ENCODE data around the gene ACYP2. TPM values are rescaled to one million over a fixed set of nuclear protein-coding genes. Genes with fewer than 3 reads are reported as not detected.
A peak's percentile ranks its signal among the peaks of the same experiment; 100 is the strongest.
"Not testable (repeated sequence)": the region's sequence is repeated elsewhere in the genome, so short reads cannot be mapped to it uniquely, and the experiment has no call there.

ACYP2 gene
- total RNA-seq, 4 donors from 2014 or later: 10.3 to 44.3 (median 21.7) TPM

- Histone ChIP-seq H3K4me3 (peak overlapping the region; percentile 60 to 95), H3K9me3 (no peaks in the 10 kb centered on the region), H3K36me3 (no peaks in the 10 kb centered on the region), H3K27ac (peak overlapping the region; percentile 96 to 99), H3K4me1 (no peaks in the 10 kb centered on the region), H3K27me3 (no peaks in the 10 kb centered on the region)
- no peak for DNase-seq
- intact Hi-C loops (cut with DNase I; ENCODE audit: low total_unique reads): no loop called here
- TF ChIP-seq CTCF (IDR thresholded peaks at IDR 0.05) (no peak), POLR2A (IDR thresholded peaks at IDR 0.05) (no peak)
These were observed 505 bp upstream of the ACYP2 start for GRCh38 chr2:54114936-54115283.

GRCh38 chr2:54116598-54116997, 1.2 kb downstream of the ACYP2 start:
- H3K4me1 ChIP-seq; H3K4me3 ChIP-seq; intact Hi-C loops (cut with DNase I; ENCODE audit: low total_unique reads); H3K9me3 ChIP-seq; H3K27ac ChIP-seq; DNase-seq; H3K27me3 ChIP-seq; H3K36me3 ChIP-seq: not testable (repeated sequence)

GRCh38 chr2:54120950-54121349, 5.5 kb downstream of the ACYP2 start:
- Histone ChIP-seq H3K9me3 (no peaks in the 10 kb centered on the region), H3K4me1 (no peaks in the 10 kb centered on the region), H3K27ac (no peak overlapping the region), H3K4me3 (no peak overlapping the region), H3K36me3 (no peaks in the 10 kb centered on the region), H3K27me3 (no peaks in the 10 kb centered on the region)
- no peak for TF ChIP-seq POLR2A (IDR thresholded peaks at IDR 0.05)
- TF ChIP-seq CTCF (IDR thresholded peaks at IDR 0.05): no peak
- DNase-seq: no peak
- intact Hi-C loops (cut with DNase I; ENCODE audit: low total_unique reads): no loop called here

- no peaks in the 10 kb centered on the region for H3K27me3 ChIP-seq
- H3K36me3 ChIP-seq: no peaks in the 10 kb centered on the region
- intact Hi-C loops (cut with DNase I; ENCODE audit: low total_unique reads): no loop called here
- H3K4me3 ChIP-seq: no peak overlapping the region
- H3K9me3 ChIP-seq: no peaks in the 10 kb centered on the region
- TF ChIP-seq CTCF (IDR thresholded peaks at IDR 0.05): no peak
- TF ChIP-seq POLR2A (IDR thresholded peaks at IDR 0.05): no peak
- no peak overlapping the region for H3K27ac ChIP-seq
- no peak for DNase-seq
- no peaks in the 10 kb centered on the region for H3K4me1 ChIP-seq
These were observed 6.9 kb downstream of the ACYP2 start for GRCh38 chr2:54122171-54122935.

- Histone ChIP-seq H3K27me3 (no peaks in the 10 kb centered on the region), H3K4me3 (no peak overlapping the region), H3K27ac (no peak overlapping the region), H3K4me1 (no peaks in the 10 kb centered on the region), H3K36me3 (no peaks in the 10 kb centered on the region), H3K9me3 (no peaks in the 10 kb centered on the region)
- no peak for DNase-seq
- TF ChIP-seq CTCF (IDR thresholded peaks at IDR 0.05) (no peak), POLR2A (IDR thresholded peaks at IDR 0.05) (no peak)
- intact Hi-C loops (cut with DNase I; ENCODE audit: low total_unique reads): no loop called here
These were observed 7.5 kb downstream of the ACYP2 start for GRCh38 chr2:54122939-54123338.

GRCh38 chr2:54127174-54127573, 11.8 kb downstream of the ACYP2 start:
- intact Hi-C loops (cut with DNase I; ENCODE audit: low total_unique reads); H3K36me3 ChIP-seq; H3K9me3 ChIP-seq; H3K4me1 ChIP-seq; H3K27ac ChIP-seq; H3K4me3 ChIP-seq; H3K27me3 ChIP-seq; DNase-seq: not testable (repeated sequence)
